ENCODE data around the gene TMEM131L.
A peak's percentile ranks its signal among the peaks of the same experiment; 100 is the strongest.
"Not testable (repeated sequence)": the region's sequence is repeated elsewhere in the genome, so short reads cannot be mapped to it uniquely, and the experiment has no call there.

TMEM131L gene

DNA sequence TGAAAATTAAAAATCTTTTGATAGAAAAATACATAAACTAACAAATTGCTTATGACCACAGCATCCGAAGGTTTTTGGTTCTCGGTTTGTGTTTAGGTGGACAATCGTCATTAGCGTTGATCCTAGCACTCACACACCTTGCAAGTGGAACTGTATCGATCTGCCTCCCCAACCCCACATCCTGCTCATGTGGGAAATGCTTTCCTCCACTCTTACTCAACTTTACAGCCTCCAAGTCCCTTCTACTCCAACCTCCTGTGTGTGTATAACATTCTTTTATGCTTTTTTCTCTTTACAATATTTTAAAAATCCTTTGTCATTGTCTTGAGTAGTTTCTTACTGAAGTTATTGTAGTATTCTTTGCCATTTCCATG, 15.6 kb upstream of the TMEM131L start:
- no peak for DNase-seq

GRCh38 chr4:153451145-153451544, 15.0 kb upstream of the TMEM131L start:
- DNase-seq = not testable (repeated sequence)

DNA sequence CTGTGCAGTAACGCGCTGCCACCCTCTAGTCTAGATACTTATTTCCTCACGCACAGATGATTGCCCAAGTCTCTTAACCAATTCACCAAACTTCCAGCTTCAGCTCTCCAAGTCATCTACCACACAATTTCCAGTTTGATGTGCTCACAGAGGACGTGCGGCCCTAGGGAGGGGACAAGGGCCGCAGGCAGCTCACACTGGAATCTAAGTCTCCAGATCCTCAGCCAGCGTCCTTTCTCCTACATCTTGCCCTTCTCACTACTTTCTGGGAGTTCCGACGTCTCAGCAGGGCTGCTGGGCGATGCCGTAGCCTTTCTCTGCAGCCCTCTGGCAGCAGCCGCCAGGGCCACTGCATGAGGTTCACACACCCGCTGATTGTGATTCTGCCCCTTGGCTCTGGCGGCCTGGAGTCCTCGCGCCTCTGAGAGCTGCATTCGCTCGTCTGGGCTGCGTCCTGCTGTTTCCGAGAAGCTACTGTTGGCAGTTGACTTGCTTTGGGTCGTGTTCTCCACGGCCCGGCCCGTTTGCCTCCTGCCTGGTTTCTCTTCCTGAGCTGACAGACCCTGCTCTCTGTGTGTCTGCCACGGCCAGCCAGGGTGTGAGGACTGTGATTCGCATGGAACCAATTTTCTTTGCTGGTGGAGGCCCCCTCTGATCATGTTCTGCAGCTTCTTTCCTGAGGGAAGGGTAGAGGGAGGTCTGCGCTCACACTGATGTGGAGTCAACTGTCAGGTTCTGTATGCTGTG, 14.1 kb upstream of the TMEM131L start:
- DNase-seq = no peak

DNA sequence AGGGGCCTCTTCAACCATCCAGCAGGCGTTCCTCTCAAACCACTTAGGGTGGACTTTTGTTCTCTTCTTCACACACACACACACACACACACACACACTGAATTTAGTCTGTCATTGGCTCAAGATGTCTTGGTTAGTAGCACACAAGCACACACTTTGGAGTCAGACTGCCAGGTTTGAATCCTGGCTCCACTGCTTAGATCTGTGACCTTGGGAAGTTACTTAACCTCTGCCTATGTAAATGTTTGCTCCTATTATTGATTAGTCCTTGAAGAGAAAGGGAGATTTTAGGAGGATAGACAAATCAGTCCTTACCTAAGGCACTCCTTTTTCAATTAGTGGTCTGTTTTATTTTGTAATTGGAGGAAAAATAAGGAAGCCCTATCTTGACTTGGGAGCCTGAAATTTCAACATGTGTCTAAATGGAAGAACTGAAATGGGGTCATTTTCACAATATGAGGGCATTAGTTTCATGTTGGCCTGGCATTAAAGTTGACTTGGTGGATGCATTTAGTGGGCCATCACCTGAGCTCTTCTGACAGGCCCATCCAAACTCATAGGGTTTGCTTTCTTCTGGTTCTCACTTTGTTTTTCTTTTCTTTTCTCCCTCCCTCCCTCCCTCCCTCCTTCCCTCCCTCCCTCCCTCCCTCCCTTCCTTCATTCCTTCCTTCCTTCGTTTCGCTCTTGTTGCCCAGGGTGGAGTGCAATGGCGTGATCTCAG, 13.3 kb upstream of the TMEM131L start:
- DNase-seq = no peak

DNA sequence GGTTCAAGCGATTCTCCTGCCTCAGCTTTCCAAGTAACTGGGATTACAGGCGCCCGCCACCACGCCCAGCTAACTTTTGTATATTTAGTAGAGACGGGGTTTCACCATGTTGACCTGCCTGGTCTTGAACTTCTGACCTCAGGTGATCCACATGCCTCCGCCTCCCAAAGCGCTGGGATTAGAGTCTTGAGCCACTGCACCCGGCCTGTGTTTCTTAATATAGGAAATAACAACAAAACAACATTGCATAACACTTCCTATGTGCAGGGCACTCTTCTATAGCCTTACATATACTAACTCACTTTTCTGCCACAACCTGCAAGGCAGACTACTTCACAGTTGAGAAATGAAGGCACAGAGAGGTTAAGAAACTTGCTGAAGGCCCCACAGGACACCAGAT, 12.8 kb upstream of the TMEM131L start:
- no peak for DNase-seq

- DNase-seq = no peak
Measured at GRCh38 chr4:153458969-153459368, 7.2 kb upstream of the TMEM131L start.

- DNase-seq = not testable (repeated sequence)
Measured at GRCh38 chr4:153461549-153461948, 4.6 kb upstream of the TMEM131L start.

- DNase-seq = no peak
Measured at GRCh38 chr4:153464068-153464467, 2.1 kb upstream of the TMEM131L start.

- DNase-seq = no peak
Measured at GRCh38 chr4:153465140-153465539, 1.0 kb upstream of the TMEM131L start.

DNA sequence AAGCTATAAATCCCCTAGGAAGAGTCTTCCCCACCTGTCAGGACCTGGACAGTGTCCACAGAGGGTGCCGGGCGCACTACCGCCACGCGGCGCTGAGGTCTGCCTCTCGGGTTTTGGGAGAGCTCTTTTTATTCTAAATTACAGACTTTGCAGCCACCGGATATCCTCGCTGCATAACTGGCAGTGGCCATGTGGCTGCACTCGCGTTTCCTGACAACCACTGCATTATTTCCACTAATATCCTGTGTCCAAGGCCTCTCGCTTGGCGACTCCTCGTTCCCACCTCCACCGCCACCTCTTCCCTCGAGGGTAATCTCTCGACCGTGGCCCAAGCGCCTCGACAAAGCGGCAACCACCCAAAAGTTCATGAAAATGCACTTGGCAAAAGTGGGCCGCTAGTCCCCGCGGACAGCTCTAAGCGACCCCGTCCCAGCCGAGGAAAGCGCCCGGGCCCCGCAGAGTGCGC, 512 bp upstream of the TMEM131L start:
- DNase-seq = peak; percentile 37

- DNase-seq = peak; percentile 52
Measured at GRCh38 chr4:153466949-153467896, 1.1 kb downstream of the TMEM131L start.

- DNase-seq = no peak
Measured at GRCh38 chr4:153467897-153468262, 1.7 kb downstream of the TMEM131L start.

DNA sequence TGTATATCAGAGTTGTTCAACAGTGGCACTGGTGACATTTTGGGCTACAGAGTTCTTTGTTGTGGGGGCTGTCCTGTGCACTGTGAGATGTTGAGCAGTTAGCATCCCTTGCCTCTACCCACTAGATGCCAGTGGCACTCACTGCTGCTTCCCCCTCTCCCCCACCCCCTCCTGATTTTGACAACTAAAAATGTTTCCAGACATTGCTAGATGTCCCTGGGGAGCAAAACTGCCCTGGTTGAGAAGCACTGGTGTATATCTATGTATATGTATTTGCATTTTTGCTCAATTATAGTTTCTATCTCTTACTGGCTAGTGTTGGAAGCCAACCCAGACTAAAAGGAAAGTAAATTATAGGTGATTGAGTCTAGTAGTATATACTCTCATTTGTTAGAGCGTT, 2.4 kb downstream of the TMEM131L start:
- no peak for DNase-seq

- DNase-seq = no peak
Measured at GRCh38 chr4:153469031-153469430, 2.9 kb downstream of the TMEM131L start.

GRCh38 chr4:153471071-153471697, 5.0 kb downstream of the TMEM131L start:
- DNase-seq = not testable (repeated sequence)

GRCh38 chr4:153471698-153472093, 5.5 kb downstream of the TMEM131L start:
- peak; percentile 54 for DNase-seq

- DNase-seq = no peak
Measured at GRCh38 chr4:153472122-153473037, 6.2 kb downstream of the TMEM131L start.

DNA sequence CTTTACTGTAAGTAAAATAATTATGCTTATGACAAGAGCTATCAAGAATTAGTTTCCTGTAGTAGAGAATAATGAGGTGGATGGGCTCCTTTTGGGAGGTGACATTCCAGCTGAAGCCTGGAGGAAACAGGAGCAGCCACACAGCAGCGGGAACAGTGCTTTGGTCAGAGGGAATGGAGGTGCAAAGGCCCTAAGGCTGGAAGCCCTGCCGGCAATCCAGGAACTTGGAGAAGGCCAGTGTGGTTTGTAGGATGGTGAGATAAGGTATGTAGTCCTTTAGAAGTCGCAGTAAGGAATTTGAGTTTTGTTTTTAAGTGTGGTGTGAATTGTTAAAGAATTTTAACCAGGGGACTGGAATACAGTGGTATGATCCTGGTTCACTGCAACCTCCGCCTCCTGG, 8.1 kb downstream of the TMEM131L start:
- no peak for DNase-seq

GRCh38 chr4:153476829-153477574, 10.8 kb downstream of the TMEM131L start:
- no peak for DNase-seq

DNA sequence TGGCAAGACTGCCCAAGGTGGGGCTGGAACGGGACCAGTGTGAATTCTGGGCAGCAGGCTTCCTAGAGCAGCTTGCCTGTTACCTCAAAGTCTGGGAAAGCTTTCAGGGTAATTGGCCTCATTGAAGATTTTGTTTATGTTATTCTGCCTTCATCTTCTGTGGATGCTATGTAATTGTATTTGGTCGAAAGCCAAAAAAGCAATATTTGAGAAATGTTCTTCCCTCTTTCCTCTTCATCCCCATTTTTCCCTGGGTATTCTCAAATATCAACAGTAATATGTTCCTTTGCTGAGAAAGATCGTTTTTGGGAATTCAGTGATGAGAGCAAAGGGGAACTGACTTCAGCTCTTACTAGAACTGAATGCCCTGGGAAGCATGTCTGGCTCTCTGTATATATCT, 12.9 kb downstream of the TMEM131L start:
- no peak for DNase-seq

- no peak for DNase-seq
Measured at GRCh38 chr4:153480704-153481103, 14.5 kb downstream of the TMEM131L start.
